Ectodermal cell (in vitro differentiated cells): ENCODE data around the gene LRRC19. TPM values are rescaled to one million over a fixed set of nuclear protein-coding genes. Genes with fewer than 3 reads are reported as not detected.

Experiments used
- H3K27ac ChIP-seq: 2 replicates; pipeline ENCODE4 v1.7.0; 2013; ENCODE audit warnings: mild to moderate bottlenecking, low read depth, low read length; ENCODE audit not compliant: insufficient read depth, poor library complexity, severe bottlenecking
- H3K27me3 ChIP-seq: 2 replicates; pipeline ENCODE4 v1.7.0; 2013; ENCODE audit warnings: mild to moderate bottlenecking, low read length; ENCODE audit not compliant: insufficient read depth, control insufficient read depth, poor library complexity, severe bottlenecking
- H3K36me3 ChIP-seq: one replicate; pipeline ENCODE4 v1.7.0; 2013; ENCODE audit warnings: low read length; ENCODE audit not compliant: control insufficient read depth, insufficient read depth
- H3K4me1 ChIP-seq: one replicate; pipeline ENCODE4 v1.7.0; 2013; ENCODE audit warnings: low read length; ENCODE audit not compliant: control insufficient read depth, insufficient read depth
- H3K4me3 ChIP-seq: 2 replicates; pipeline ENCODE4 v1.7.0; 2013; ENCODE audit warnings: low read depth, low read length, control low read depth; ENCODE audit not compliant: insufficient read depth
- H3K9me3 ChIP-seq: 2 replicates; pipeline ENCODE4 v1.7.0; 2013; ENCODE audit warnings: mild to moderate bottlenecking, low read length, moderate library complexity; ENCODE audit not compliant: control insufficient read depth
- WGBS, 2 experiments: methylation state at CpG; one replicate each; pipeline ENCODE4 v1.1.7; 2013; ENCODE audit warnings: missing lambda C conversion rate in 2 of 2; 5-methylcytosine and 5-hydroxymethylcytosine counted together
- polyA plus RNA-seq, 4 experiments: library from polyadenylated mRNA; stranded (reverse); fragments of 50-300 nt; gene quantifications; one replicate each; pipeline ENCODE4 v1.2.3, GENCODE V29; 2013

LRRC19 gene, protein sequence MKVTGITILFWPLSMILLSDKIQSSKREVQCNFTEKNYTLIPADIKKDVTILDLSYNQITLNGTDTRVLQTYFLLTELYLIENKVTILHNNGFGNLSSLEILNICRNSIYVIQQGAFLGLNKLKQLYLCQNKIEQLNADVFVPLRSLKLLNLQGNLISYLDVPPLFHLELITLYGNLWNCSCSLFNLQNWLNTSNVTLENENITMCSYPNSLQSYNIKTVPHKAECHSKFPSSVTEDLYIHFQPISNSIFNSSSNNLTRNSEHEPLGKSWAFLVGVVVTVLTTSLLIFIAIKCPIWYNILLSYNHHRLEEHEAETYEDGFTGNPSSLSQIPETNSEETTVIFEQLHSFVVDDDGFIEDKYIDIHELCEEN
- polyA plus RNA-seq (2013, experiment 1 of 4): not detected
- not detected for polyA plus RNA-seq (2013, experiment 2 of 4)
- polyA plus RNA-seq (2013, experiment 3 of 4): not detected
- not detected for polyA plus RNA-seq (2013, experiment 4 of 4)

DNA sequence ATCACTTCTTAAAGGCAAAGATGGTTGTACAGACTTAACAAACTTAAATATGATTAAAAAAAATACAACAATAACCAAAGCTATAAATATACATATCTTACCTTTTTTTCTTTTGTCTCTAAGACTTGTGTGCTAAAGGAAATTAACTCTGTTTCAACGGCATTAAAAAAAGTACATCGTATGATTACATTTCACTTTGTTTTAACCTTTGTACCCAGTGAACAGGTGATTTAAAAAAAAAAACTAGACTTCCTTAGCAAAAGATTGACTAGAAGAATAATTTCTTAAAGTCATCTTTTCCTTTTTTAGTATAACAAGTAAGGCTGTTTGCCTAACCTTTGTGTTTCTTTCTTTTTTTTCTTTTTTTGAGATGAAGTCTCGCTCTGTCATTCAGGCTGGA is at the start of gene LRRC19:
TSS of gene LRRC19 (minus strand) at position 182 of the 400 bp plus-strand sequence. CDS start 5,978 bp downstream, outside the sequence.
- Histone ChIP-seq H3K27ac (no peak within 1 kb of the TSS), H3K27me3 (no peaks in the 10 kb centered on the region), H3K9me3 (no peaks in the 10 kb centered on the region), H3K4me1 (no peaks in the 10 kb centered on the region), H3K36me3 (no peaks in the 10 kb centered on the region), H3K4me3 (no peak within 1 kb of the TSS)
- WGBS, 2 experiments: 94 to 96% methylated on average over 3 of the region's 3 CpGs

DNA sequence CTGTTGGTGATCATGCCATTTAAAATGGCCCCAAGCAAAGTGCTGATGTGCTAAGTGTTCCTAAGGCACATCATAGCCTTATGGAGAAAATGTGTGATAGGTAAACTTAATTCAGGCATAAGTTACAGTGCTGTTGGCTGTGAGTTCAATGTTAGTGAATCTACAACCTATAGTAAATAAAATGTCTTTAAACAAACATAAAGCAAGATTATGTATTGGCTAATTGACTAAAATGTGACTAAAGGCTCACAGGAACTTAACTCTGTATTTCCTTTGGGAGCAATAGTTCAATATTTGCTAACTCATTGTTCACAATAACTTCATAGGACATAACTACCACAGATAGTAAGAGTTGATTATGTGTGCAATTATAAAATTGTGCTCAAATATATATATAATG is 49.4 kb upstream of the LRRC19 start:
- no peaks in the 10 kb centered on the region for H3K27me3 ChIP-seq
- no peak overlapping the region for H3K27ac ChIP-seq
- H3K9me3 ChIP-seq: no peaks in the 10 kb centered on the region
- no peak overlapping the region for H3K4me3 ChIP-seq
- H3K36me3 ChIP-seq: peaks cover 3% of the 10 kb centered on the region
- H3K4me1 ChIP-seq: no peaks in the 10 kb centered on the region

DNA sequence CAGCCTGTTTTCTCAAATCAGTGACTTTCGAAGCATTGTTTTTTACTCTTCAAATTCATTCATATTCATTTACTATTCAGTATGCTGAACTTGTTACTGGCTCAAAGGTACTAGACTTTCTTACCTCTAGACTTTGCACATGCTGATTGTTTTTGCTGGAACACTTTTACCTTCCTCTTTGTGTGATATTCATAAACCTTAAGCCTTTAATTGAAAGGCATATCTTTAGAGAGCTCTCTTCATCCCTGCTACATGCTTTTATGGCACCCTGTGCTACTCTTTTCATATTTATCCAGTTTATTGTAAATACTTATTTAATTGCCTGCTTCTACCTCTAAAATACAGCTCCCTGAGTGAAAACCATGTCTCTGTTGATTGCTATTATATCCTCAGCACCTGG is 48.7 kb upstream of the LRRC19 start:
- no peak overlapping the region for H3K4me3 ChIP-seq
- no peaks in the 10 kb centered on the region for H3K9me3 ChIP-seq
- H3K27me3 ChIP-seq: no peaks in the 10 kb centered on the region
- 94 to 97% methylated on average over 1 of the region's 1 CpG for WGBS, 2 experiments
- no peaks in the 10 kb centered on the region for H3K4me1 ChIP-seq
- no peak overlapping the region for H3K27ac ChIP-seq
- peaks cover 3% of the 10 kb centered on the region for H3K36me3 ChIP-seq

DNA sequence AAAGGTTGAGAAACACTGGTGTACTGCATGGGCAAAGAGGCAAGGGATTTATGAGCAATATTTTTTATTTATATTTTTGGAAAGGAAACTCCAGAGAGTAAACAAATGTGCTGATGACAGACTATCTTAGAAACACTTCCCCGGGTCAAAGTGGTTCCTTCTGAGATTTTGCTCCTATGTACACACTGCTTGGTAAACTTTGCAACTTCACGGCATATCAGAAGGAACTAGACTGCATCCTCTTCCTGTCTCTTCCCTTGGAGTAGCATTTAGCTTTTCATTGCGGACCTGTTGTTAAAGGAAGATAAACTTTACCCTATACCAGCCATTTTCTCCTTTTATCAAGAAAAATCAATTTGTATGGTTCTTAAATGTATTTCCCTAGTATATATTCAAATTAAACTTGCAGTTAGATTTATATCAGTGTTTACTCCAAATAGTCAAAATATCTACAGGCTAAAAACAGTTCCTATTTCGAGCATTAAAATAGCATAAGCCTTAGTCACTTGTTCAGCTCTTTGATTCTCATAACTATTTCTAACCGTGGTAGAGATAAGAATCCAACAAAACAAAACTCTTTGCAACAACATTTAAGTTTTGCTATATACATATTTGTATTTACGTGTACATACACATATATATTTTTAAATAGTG is 48.0 kb upstream of the LRRC19 start:
- H3K4me1 ChIP-seq: no peaks in the 10 kb centered on the region
- no peaks in the 10 kb centered on the region for H3K9me3 ChIP-seq
- H3K36me3 ChIP-seq: peaks cover 3% of the 10 kb centered on the region
- H3K27me3 ChIP-seq: no peaks in the 10 kb centered on the region
- 79 to 90% methylated on average over 3 to 5 of the region's 6 CpGs for WGBS, 2 experiments
- no peak overlapping the region for H3K4me3 ChIP-seq
- H3K27ac ChIP-seq: no peak overlapping the region

DNA sequence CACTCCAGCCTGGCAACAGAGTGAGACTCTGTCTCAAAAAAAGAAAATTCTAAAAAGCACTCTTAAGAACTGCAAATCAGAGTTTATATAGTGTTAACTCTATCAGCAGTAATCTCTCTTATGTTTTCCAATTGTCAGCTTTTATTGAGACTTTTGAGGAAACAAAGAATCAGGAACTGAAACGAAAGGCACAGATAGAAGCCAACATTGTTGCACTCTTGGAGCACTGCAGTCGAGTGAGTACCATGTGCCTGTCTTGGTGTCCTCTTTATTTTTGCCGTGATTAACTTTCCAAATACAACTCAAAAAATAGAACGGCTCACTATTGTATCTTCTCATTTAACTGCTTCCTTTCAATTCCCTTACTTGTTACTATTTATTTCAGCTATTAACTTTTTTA is 41.7 kb upstream of the LRRC19 start:
- Histone ChIP-seq H3K9me3 (no peaks in the 10 kb centered on the region), H3K4me3 (no peak overlapping the region), H3K27me3 (no peaks in the 10 kb centered on the region), H3K36me3 (no peaks in the 10 kb centered on the region), H3K27ac (no peak overlapping the region), H3K4me1 (no peaks in the 10 kb centered on the region)
- WGBS, 2 experiments: 93 to 94% methylated on average over 4 of the region's 4 CpGs

DNA sequence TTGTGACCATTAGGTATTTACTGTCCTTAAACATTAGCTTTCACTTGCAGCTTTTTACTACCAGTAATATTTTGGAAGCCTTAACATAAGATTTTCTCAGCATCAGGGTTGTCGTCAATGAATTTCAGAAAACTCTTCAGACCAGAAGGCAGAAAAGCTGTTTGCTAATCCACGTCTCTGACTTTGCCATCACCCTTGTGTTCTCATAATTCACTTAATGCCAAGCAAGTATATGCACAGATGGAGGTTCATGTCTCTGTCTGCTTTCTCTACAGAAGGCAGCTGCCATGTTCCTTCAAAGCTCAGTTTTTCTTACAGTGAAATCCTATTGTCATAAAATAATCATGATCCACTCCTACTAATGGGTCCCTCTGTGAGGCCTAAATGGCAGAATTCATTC is 37.7 kb upstream of the LRRC19 start:
- Histone ChIP-seq H3K36me3 (no peaks in the 10 kb centered on the region), H3K27ac (no peak overlapping the region), H3K27me3 (no peaks in the 10 kb centered on the region), H3K4me3 (no peak overlapping the region), H3K4me1 (no peaks in the 10 kb centered on the region), H3K9me3 (no peaks in the 10 kb centered on the region)
- 94 to 95% methylated on average over 2 of the region's 2 CpGs for WGBS, 2 experiments

DNA sequence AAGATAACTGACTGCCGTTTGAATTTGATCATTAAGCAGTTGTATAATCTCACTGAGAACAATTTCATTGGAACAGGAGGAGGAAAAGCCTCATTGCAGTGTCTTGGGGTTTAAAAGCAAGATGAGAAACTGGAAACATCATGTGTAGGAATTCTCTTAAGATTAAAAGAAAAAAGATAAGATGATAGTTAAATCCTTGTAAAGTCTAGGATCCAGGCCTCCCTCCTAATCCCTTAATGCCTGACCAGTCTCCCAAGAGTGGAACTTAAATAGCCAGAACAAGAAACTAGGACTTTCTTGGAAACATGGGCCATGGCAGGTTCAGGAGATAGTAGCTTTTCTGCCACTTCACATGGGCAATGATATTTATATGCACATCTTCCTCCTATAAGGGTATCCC is 37.0 kb upstream of the LRRC19 start:
- H3K27ac ChIP-seq: no peak overlapping the region
- WGBS, 2 experiments: 52 to 72% methylated on average over 1 of the region's 1 CpG

DNA sequence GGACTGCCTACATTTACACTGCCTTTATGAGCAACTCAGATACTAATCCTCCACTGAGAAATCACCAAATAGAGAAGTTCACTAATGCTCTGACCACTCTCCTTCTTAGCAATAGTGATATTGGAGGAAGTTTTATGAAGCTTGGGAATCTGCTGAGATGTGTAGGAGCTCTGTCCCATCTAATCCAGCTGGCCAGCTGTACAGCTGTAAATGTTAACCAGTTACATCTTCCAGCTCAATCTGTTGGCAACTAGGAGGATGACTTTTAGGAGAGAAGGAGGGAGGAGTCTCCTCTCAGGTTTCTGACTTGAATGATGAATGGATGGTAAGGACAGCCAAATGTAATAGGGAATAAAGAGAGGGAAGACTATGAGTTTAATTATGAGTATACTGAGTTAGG is 36.3 kb upstream of the LRRC19 start:
- H3K36me3 ChIP-seq: no peaks in the 10 kb centered on the region
- H3K27me3 ChIP-seq: no peaks in the 10 kb centered on the region
- H3K27ac ChIP-seq: no peak overlapping the region
- no peak overlapping the region for H3K4me3 ChIP-seq
- H3K4me1 ChIP-seq: no peaks in the 10 kb centered on the region
- no peaks in the 10 kb centered on the region for H3K9me3 ChIP-seq

More for the DNA sequence above, 37.0 kb upstream of the LRRC19 start:
- Histone ChIP-seq H3K4me3 (no peak overlapping the region), H3K36me3 (no peaks in the 10 kb centered on the region), H3K9me3 (no peaks in the 10 kb centered on the region), H3K4me1 (no peaks in the 10 kb centered on the region), H3K27me3 (no peaks in the 10 kb centered on the region)

DNA sequence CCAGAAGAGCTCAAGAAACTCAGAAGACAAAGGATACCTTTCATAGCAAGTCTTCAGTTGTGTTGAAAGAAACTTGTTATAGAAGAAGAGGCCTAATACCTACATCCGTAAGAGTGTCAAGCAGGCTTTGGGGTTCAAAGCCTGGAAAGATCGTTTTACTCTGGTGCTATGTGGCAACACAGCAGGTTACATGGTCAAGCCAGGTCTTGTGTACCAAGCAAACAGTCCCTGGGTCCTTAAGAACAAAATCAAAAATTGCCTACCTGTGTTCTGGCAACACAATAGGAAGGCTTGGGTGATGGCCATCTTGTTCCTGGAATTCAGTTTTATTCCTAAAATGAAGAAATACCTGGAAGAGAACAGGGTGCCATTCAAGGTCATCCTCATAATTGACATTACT is 32.0 kb upstream of the LRRC19 start:
- H3K27ac ChIP-seq: no peak overlapping the region
- H3K4me1 ChIP-seq: no peaks in the 10 kb centered on the region
- H3K36me3 ChIP-seq: no peaks in the 10 kb centered on the region
- H3K9me3 ChIP-seq: no peaks in the 10 kb centered on the region
- no peaks in the 10 kb centered on the region for H3K27me3 ChIP-seq
- 97 to 99% methylated on average over 2 of the region's 2 CpGs for WGBS, 2 experiments
- no peak overlapping the region for H3K4me3 ChIP-seq

DNA sequence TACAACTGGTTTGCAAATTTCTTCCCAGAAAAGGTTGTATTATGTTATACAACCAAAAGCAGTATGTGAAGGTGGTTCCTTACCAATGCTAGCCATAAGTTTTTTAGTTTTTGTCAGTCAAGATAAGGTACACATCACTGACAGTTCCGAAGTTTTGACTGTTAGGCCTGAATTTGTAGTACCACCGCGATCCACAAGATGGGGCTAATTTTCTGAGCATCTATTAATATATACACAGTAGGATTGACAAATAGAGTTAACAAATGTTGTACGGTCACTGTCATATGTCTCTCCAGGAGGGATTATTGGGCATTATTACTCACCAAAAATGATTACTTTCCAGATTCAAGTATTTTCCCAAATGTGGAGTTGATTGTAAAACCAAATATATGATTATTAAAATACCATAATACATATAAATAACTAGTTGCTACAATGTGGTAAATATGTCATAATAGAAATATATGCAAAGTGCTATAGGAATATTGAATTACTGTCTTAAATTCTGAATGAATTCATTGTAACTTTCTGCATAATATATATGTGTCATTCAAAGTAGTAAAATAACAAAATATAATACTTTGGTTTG is 28.4 kb upstream of the LRRC19 start:
- 21 to 24% methylated on average over 3 of the region's 4 CpGs for WGBS, 2 experiments
- H3K4me3 ChIP-seq: no peak overlapping the region
- H3K4me1 ChIP-seq: no peaks in the 10 kb centered on the region
- H3K27ac ChIP-seq: no peak overlapping the region
- H3K9me3 ChIP-seq: no peaks in the 10 kb centered on the region
- H3K27me3 ChIP-seq: no peaks in the 10 kb centered on the region
- H3K36me3 ChIP-seq: no peaks in the 10 kb centered on the region
